ENCODE measurements around the gene RCVRN.

The RCVRN gene

GRCh38 chr17:9905078-9905415 lies at the start of gene RCVRN:
RCVRN (minus strand) TSS chr17:9905271; CDS start chr17:9905180, 91 bp downstream.
- no peak for DNase-seq (ENCODE audit: low spot score)

- DNase-seq (ENCODE audit: low spot score) = no peak
These were observed 48.4 kb upstream of the RCVRN start for GRCh38 chr17:9953492-9953891.

- DNase-seq (ENCODE audit: low spot score) = no peak
These were observed 46.7 kb upstream of the RCVRN start for GRCh38 chr17:9951803-9952202.

GRCh38 chr17:9948928-9949327 lies 43.9 kb upstream of the RCVRN start:
- DNase-seq (ENCODE audit: low spot score) = no peak

- no peak for DNase-seq (ENCODE audit: low spot score)
These were observed 39.6 kb upstream of the RCVRN start for GRCh38 chr17:9944704-9945103.

- DNase-seq (ENCODE audit: low spot score) = no peak
These were observed 38.3 kb upstream of the RCVRN start for GRCh38 chr17:9943343-9943742.

- DNase-seq (ENCODE audit: low spot score) = no peak
These were observed 37.8 kb upstream of the RCVRN start for GRCh38 chr17:9942885-9943284.

- DNase-seq (ENCODE audit: low spot score) = no peak
These were observed 36.2 kb upstream of the RCVRN start for GRCh38 chr17:9941305-9941704.

- no peak for DNase-seq (ENCODE audit: low spot score)
These were observed 35.8 kb upstream of the RCVRN start for GRCh38 chr17:9940841-9941240.

GRCh38 chr17:9938764-9939163 lies 33.7 kb upstream of the RCVRN start:
- DNase-seq (ENCODE audit: low spot score) = no peak

GRCh38 chr17:9937901-9938300 lies 32.8 kb upstream of the RCVRN start:
- DNase-seq (ENCODE audit: low spot score) = no peak

- no peak for DNase-seq (ENCODE audit: low spot score)
These were observed 32.2 kb upstream of the RCVRN start for GRCh38 chr17:9937241-9937761.

GRCh38 chr17:9936095-9936494 lies 31.0 kb upstream of the RCVRN start:
- no peak for DNase-seq (ENCODE audit: low spot score)

GRCh38 chr17:9935408-9935807 lies 30.3 kb upstream of the RCVRN start:
- no peak for DNase-seq (ENCODE audit: low spot score)

- no peak for DNase-seq (ENCODE audit: low spot score)
These were observed 29.3 kb upstream of the RCVRN start for GRCh38 chr17:9934331-9934730.

- DNase-seq (ENCODE audit: low spot score) = no peak
These were observed 27.4 kb upstream of the RCVRN start for GRCh38 chr17:9932491-9932890.

GRCh38 chr17:9931144-9931741 lies 26.2 kb upstream of the RCVRN start:
- no peak for DNase-seq (ENCODE audit: low spot score)

GRCh38 chr17:9929871-9930270 lies 24.8 kb upstream of the RCVRN start:
- no peak for DNase-seq (ENCODE audit: low spot score)

- DNase-seq (ENCODE audit: low spot score) = peak; percentile 20
These were observed 23.7 kb upstream of the RCVRN start for GRCh38 chr17:9928601-9929333.

GRCh38 chr17:9926150-9926804 lies 21.2 kb upstream of the RCVRN start:
- DNase-seq (ENCODE audit: low spot score) = no peak

GRCh38 chr17:9925457-9925856 lies 20.4 kb upstream of the RCVRN start:
- DNase-seq (ENCODE audit: low spot score) = no peak

GRCh38 chr17:9924735-9925191 lies 19.7 kb upstream of the RCVRN start:
- DNase-seq (ENCODE audit: low spot score) = peak; percentile 31
